OCI-LY1 (cell line): ENCODE results near the gene DHRSX.

Experiments
- CTCF ChIP-seq: fragments of 200-600 bp; sonication (generic), shearing (Covaris generic); IDR thresholded peaks from 2 replicates; pipeline ENCODE4 v1.5.1; 2017; ENCODE audit warnings: mild to moderate bottlenecking, antibody characterized with exemption, low read length, moderate library complexity, mixed read lengths
- EZH2 ChIP-seq: fragments of 200-600 bp; sonication (generic), shearing (Covaris generic); IDR thresholded peaks from 2 replicates; pipeline ENCODE4 v1.8.0; 2017; ENCODE audit warnings: borderline replicate concordance, mixed run types, mild to moderate bottlenecking, antibody characterized with exemption, low read length, moderate library complexity, mixed read lengths

- TF ChIP-seq CTCF (no peak), EZH2 (no peak)
These were observed 324.5 kb downstream of the DHRSX start for GRCh38 chrX:2176274-2176673.
